ENCODE results near the gene PIGB.
A peak's percentile ranks its signal among the peaks of the same experiment; 100 is the strongest.
"Not testable (repeated sequence)": the region's sequence is repeated elsewhere in the genome, so short reads cannot be mapped to it uniquely, and the experiment has no call there.

The PIGB gene

GRCh38 chr15:55283379-55284147 is 35.5 kb upstream of the PIGB start:
- Histone ChIP-seq H3K4me1 (ENCODE audit: control insufficient read depth, insufficient read depth, low read length) (no peaks in the 10 kb centered on the region), H3K27me3 (ENCODE audit: control insufficient read depth, insufficient read depth, low read length) (no peaks in the 10 kb centered on the region), H3K9me3 (ENCODE audit: control insufficient read depth, insufficient read depth, low read length) (no peaks in the 10 kb centered on the region), H3K4me3 (ENCODE audit: low read depth, low read length) (no peak overlapping the region), H3K9ac (ENCODE audit: low read depth, low read length) (no peak overlapping the region), H3K36me3 (ENCODE audit: control insufficient read depth, insufficient read depth, low read length) (no peaks in the 10 kb centered on the region)

DNA sequence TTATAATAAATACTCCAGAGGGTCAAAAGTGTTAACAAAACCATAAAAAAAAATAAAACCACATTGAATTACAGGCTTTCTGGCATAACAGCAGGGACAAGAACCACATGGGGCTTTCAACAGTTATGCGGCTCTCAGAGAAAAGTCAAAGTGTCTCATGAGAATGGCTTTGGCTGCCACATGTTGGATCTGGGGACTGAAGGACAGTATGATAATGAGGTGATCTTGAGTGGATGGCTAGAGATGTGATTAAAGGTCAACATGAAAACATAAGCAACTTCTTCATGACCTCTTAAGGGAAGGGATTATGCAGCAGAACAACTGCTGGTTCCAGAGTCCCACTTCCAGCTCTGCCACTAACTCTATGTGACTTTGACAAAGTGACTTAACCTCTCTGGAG is 34.6 kb upstream of the PIGB start:
- Histone ChIP-seq H3K9me3 (ENCODE audit: control insufficient read depth, insufficient read depth, low read length) (no peaks in the 10 kb centered on the region), H3K27me3 (ENCODE audit: control insufficient read depth, insufficient read depth, low read length) (no peaks in the 10 kb centered on the region), H3K9ac (ENCODE audit: low read depth, low read length) (no peak overlapping the region), H3K4me3 (ENCODE audit: low read depth, low read length) (no peak overlapping the region), H3K4me1 (ENCODE audit: control insufficient read depth, insufficient read depth, low read length) (peaks cover 2% of the 10 kb centered on the region), H3K36me3 (ENCODE audit: control insufficient read depth, insufficient read depth, low read length) (no peaks in the 10 kb centered on the region)

DNA sequence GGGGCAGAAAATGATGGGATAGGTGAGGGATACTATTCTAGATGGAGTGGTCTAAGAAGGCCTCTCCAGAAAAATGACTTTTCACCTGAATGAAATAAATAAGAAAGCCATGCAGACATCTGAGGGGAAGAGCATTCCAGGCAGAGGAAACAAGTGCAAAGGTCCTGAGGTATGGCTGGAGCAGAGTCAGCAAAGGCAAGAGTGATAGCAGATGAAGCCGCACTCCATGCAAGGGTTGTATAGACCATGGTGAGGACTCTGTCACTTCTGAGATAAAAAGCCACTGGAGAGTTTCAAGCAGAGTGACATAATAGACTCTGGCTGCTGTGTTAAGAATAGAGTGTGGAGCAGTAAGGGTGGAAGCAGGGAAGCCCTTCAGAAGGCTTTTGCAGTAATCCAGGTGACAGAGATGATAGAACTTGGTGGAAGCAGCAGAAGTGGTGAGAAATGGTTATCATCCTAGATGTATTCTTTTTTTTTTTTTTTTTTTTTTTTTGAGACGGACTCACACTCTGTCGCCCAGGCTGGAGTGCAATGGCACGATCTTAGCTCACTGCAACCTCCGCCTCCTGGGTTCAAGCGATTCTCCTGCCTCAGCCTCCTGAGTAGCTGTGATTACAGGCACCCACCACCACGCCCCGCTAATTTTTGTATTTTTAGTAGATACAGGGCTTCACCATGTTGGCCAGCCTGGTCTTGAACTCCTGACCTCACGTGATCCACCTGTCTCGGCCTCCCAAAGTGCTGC is 32.4 kb upstream of the PIGB start:
- H3K4me3 ChIP-seq (ENCODE audit: low read depth, low read length); H3K9me3 ChIP-seq (ENCODE audit: control insufficient read depth, insufficient read depth, low read length); H3K36me3 ChIP-seq (ENCODE audit: control insufficient read depth, insufficient read depth, low read length); H3K4me1 ChIP-seq (ENCODE audit: control insufficient read depth, insufficient read depth, low read length); H3K27me3 ChIP-seq (ENCODE audit: control insufficient read depth, insufficient read depth, low read length); H3K9ac ChIP-seq (ENCODE audit: low read depth, low read length): not testable (repeated sequence)

DNA sequence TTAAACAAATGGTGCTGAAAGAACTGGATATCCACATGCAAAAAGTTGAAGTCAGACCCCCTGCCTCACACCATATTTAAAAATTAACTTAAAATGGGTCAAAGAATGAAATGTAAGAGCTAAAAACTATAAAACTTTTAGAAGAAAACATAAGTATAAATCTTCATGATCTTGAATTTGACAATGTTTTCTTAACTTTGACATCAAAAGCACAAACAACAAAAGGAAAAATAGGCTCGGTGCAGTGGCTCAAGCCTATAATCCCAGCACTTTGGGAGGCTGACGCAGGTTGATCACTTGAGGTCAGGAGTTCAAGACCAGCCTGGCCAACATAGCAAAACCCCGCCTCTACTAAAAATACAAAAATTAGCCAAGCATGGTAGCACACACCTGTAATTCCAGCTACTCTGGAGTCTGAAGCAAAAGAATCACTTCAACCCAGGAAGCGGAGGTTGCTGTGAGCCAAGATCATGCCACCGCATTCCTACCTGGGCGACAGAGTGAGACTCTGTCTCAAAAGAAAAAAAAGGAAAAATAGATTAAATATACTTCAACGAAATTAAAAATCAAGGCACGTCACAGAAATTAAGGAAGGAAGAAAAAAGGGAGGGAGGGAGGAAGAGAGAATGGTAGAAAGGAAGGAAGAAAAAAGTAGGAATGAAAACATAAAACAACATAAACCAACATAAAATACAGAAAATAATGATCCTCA is 30.9 kb upstream of the PIGB start:
- no peak overlapping the region for H3K9ac ChIP-seq (ENCODE audit: low read depth, low read length)
- H3K9me3 ChIP-seq (ENCODE audit: control insufficient read depth, insufficient read depth, low read length): no peaks in the 10 kb centered on the region
- peaks cover 6% of the 10 kb centered on the region for H3K4me1 ChIP-seq (ENCODE audit: control insufficient read depth, insufficient read depth, low read length)
- H3K36me3 ChIP-seq (ENCODE audit: control insufficient read depth, insufficient read depth, low read length): no peaks in the 10 kb centered on the region
- no peak overlapping the region for H3K4me3 ChIP-seq (ENCODE audit: low read depth, low read length)
- peaks cover 3% of the 10 kb centered on the region for H3K27me3 ChIP-seq (ENCODE audit: control insufficient read depth, insufficient read depth, low read length)

- Histone ChIP-seq H3K36me3 (ENCODE audit: control insufficient read depth, insufficient read depth, low read length) (no peaks in the 10 kb centered on the region), H3K27me3 (ENCODE audit: control insufficient read depth, insufficient read depth, low read length) (peaks cover 3% of the 10 kb centered on the region), H3K9me3 (ENCODE audit: control insufficient read depth, insufficient read depth, low read length) (no peaks in the 10 kb centered on the region), H3K4me1 (ENCODE audit: control insufficient read depth, insufficient read depth, low read length) (peaks cover 6% of the 10 kb centered on the region), H3K4me3 (ENCODE audit: low read depth, low read length) (peak overlapping the region; percentile 86), H3K9ac (ENCODE audit: low read depth, low read length) (no peak overlapping the region)
These were observed 29.8 kb upstream of the PIGB start for GRCh38 chr15:55289011-55289745.

DNA sequence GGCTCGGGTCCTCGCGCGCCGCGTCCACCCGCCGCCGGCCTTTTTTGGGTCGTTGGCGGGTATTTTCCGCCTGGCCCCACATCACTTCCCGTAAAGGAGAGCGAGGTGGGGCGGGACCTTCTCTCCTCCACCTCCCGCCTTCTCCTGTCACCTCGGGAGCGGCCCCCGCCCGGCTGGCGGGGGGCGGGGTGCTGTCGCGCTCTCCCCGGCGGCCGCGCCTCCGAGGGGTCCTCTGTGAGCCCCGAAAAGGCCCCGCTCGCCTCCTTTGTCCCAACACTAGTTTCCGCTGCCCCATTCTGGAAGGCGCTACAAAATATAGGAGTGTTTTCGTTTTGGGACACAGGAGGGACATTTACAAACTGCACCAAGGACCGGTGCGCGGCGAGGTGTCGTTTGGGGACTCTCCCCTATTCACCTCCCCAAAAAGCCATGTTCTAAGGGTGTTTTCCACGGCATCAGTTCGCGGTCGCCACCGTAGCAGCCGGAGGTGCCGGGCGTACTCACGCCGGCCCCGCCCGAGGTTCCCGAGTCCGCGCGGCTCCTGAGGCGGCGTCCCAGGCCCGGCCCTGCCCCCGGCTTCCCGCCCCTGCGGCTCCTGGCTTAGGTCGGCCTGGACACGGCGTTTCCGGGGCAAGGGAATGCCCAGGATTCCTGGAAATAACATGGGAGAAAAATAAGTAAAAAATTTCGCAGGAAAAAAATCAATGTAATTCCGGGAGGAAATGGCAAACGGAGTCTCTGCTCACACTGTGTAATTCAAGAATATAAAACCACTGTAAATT is 29.1 kb upstream of the PIGB start, which contains the start of gene RAB27A:
RAB27A (minus strand) TSS at position 68 of the 782 bp plus-strand sequence. CDS start 54,879 bp downstream, outside the sequence.
- Histone ChIP-seq H3K9ac (ENCODE audit: low read depth, low read length) (peak within 1 kb of the TSS; percentile 54), H3K4me1 (ENCODE audit: control insufficient read depth, insufficient read depth, low read length) (peaks cover 6% of the 10 kb centered on the region), H3K27me3 (ENCODE audit: control insufficient read depth, insufficient read depth, low read length) (peaks cover 3% of the 10 kb centered on the region), H3K9me3 (ENCODE audit: control insufficient read depth, insufficient read depth, low read length) (no peaks in the 10 kb centered on the region), H3K36me3 (ENCODE audit: control insufficient read depth, insufficient read depth, low read length) (no peaks in the 10 kb centered on the region), H3K4me3 (ENCODE audit: low read depth, low read length) (peak within 1 kb of the TSS; percentile 86)

GRCh38 chr15:55290528-55291057 is 28.4 kb upstream of the PIGB start:
- H3K4me1 ChIP-seq (ENCODE audit: control insufficient read depth, insufficient read depth, low read length): peaks cover 6% of the 10 kb centered on the region
- H3K4me3 ChIP-seq (ENCODE audit: low read depth, low read length): peak overlapping the region; percentile 86
- no peaks in the 10 kb centered on the region for H3K36me3 ChIP-seq (ENCODE audit: control insufficient read depth, insufficient read depth, low read length)
- peaks cover 3% of the 10 kb centered on the region for H3K27me3 ChIP-seq (ENCODE audit: control insufficient read depth, insufficient read depth, low read length)
- no peaks in the 10 kb centered on the region for H3K9me3 ChIP-seq (ENCODE audit: control insufficient read depth, insufficient read depth, low read length)
- H3K9ac ChIP-seq (ENCODE audit: low read depth, low read length): no peak overlapping the region

DNA sequence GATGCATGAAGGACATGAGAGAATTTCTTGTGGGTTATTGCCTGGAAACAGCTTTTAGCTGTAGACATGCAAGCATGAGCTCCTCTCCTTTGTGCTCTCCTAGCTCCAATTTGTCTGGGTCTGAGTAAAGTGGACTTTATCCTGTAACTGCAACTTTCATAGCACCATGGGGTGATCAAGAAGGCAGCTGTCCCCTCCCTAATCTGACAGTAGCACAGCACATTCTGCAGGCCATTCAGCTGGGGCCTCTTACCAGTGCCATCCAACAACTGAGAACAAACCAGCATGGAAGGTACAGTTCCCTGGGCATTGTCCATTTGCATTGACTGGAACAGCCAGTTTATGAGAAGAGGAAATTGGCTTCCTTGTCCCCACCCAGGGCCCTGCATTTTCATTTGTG is 21.7 kb upstream of the PIGB start:
- H3K9me3 ChIP-seq (ENCODE audit: control insufficient read depth, insufficient read depth, low read length): peaks cover 5% of the 10 kb centered on the region
- H3K4me3 ChIP-seq (ENCODE audit: low read depth, low read length): no peak overlapping the region
- H3K4me1 ChIP-seq (ENCODE audit: control insufficient read depth, insufficient read depth, low read length): no peaks in the 10 kb centered on the region
- no peaks in the 10 kb centered on the region for H3K36me3 ChIP-seq (ENCODE audit: control insufficient read depth, insufficient read depth, low read length)
- H3K27me3 ChIP-seq (ENCODE audit: control insufficient read depth, insufficient read depth, low read length): no peaks in the 10 kb centered on the region
- no peak overlapping the region for H3K9ac ChIP-seq (ENCODE audit: low read depth, low read length)

- H3K9ac ChIP-seq (ENCODE audit: low read depth, low read length); H3K36me3 ChIP-seq (ENCODE audit: control insufficient read depth, insufficient read depth, low read length); H3K27me3 ChIP-seq (ENCODE audit: control insufficient read depth, insufficient read depth, low read length); H3K4me1 ChIP-seq (ENCODE audit: control insufficient read depth, insufficient read depth, low read length); H3K4me3 ChIP-seq (ENCODE audit: low read depth, low read length); H3K9me3 ChIP-seq (ENCODE audit: control insufficient read depth, insufficient read depth, low read length): not testable (repeated sequence)
These were observed 16.2 kb upstream of the PIGB start for GRCh38 chr15:55302801-55303200.

DNA sequence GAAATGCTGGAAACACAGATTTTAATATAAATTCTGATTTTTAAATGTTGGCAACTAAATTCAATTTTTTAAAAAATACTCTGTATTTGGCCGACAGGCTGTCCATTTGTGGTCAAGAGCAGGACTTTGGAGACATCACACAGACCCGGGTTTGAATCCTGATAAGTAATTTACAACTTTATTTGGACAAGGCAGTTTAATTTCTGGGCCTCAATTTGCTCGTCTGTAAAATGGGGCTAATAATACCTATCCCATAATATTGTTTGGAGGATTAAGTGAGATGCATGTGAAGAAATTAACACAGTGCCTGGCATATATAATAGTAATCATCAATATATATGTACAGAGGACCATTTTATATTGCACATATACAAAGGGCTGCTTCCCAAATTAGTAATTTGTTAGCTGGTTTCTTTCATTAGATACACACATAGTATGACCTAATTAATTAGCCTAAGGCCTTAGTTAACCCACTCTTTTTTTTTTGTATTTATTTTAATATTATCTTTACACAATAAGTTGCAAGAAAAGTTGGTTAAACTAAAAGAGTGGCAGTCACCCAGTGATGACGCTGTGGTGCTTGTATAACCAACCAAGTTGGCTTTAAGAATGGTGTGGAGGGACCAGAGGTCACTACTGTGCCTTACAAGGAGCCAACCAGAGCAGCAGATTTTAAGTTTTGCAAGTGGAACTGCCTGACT is 665 bp downstream of the PIGB start:
- Histone ChIP-seq H3K4me3 (ENCODE audit: low read depth, low read length) (peak overlapping the region; percentile 96), H3K9ac (ENCODE audit: low read depth, low read length) (no peak overlapping the region), H3K4me1 (ENCODE audit: control insufficient read depth, insufficient read depth, low read length) (peaks cover 2% of the 10 kb centered on the region), H3K27me3 (ENCODE audit: control insufficient read depth, insufficient read depth, low read length) (no peaks in the 10 kb centered on the region), H3K36me3 (ENCODE audit: control insufficient read depth, insufficient read depth, low read length) (no peaks in the 10 kb centered on the region), H3K9me3 (ENCODE audit: control insufficient read depth, insufficient read depth, low read length) (no peaks in the 10 kb centered on the region)
